IMR-90 (cell line): ENCODE data around the gene MYPOP. TPM values are rescaled to one million over a fixed set of nuclear protein-coding genes. Genes with fewer than 3 reads are reported as not detected.

Experiments used
- ATAC-seq: fragments of 200-7000 bp; cut with Tn5 transposase; 2 replicates; pipeline ENCODE4 v1.9.1; 2020; ENCODE audit warnings: low read depth, mild to moderate bottlenecking, moderate library complexity
- BruUV-seq: library from RNA; stranded (reverse); fragments of 400-500 nt; replicated peaks from 2 replicates; lab custom pipeline; 2021; lab: Mats Ljungman, UMichigan
- CTCF ChIA-PET: fragments of 300-600 bp; formaldehyde crosslinking; extraction: SDS; loops from one replicate; lab custom pipeline; 2021; ENCODE audit warnings: antibody characterized with exemption; lab: Yijun Ruan, JAX
- POLR2A ChIA-PET: fragments of 300-600 bp; sonication (Branson Sonifier 250); formaldehyde crosslinking; loops from one replicate; lab custom pipeline; 2022; ENCODE audit warnings: antibody characterized with exemption; ENCODE audit not compliant: unreplicated experiment; lab: Charles Lee
- DNase-seq: peaks from one replicate; pipeline ENCODE4 v3.0.0; 2013
- H2AFZ ChIP-seq: replicated peaks from 2 replicates; pipeline ENCODE3; 2013; ENCODE audit warnings: low read length, mild to moderate bottlenecking; ENCODE audit not compliant: poor library complexity
- H2AK5ac ChIP-seq: 2 replicates; pipeline ENCODE4 v1.6.1; 2013; ENCODE audit warnings: low read depth, low read length, inconsistent platforms
- H2AK9ac ChIP-seq: replicated peaks from 2 replicates; pipeline ENCODE3; 2013; ENCODE audit warnings: mild to moderate bottlenecking, low read depth, low read length, moderate library complexity; ENCODE audit not compliant: poor library complexity
- H2BK120ac ChIP-seq: 2 replicates; pipeline ENCODE4 v1.6.1; 2013; ENCODE audit warnings: low read depth, low read length, inconsistent platforms
- H2BK15ac ChIP-seq: 3 replicates; pipeline ENCODE4 v1.6.1; 2013; ENCODE audit warnings: low read depth, low read length, inconsistent platforms
- H2BK20ac ChIP-seq: 2 replicates; pipeline ENCODE4 v1.6.1; 2013; ENCODE audit warnings: low read depth, mild to moderate bottlenecking, inconsistent platforms, low read length, moderate library complexity
- H2BK5ac ChIP-seq: 2 replicates; pipeline ENCODE4 v1.6.1; 2013; ENCODE audit warnings: mild to moderate bottlenecking, low read depth, low read length, inconsistent platforms; ENCODE audit not compliant: poor library complexity, severe bottlenecking
- H3K14ac ChIP-seq: replicated peaks from 2 replicates; pipeline ENCODE4 v1.6.1; 2013; ENCODE audit warnings: low read depth, low read length, inconsistent platforms
- H3K18ac ChIP-seq: 2 replicates; pipeline ENCODE4 v1.6.1; 2013; ENCODE audit warnings: low read depth, low read length, control low read depth
- H3K23ac ChIP-seq: 2 replicates; pipeline ENCODE4 v1.6.1; 2013; ENCODE audit warnings: low read depth, low read length, inconsistent platforms
- H3K27ac ChIP-seq: 2 replicates; pipeline ENCODE4 v1.5.1; 2013; ENCODE audit warnings: mild to moderate bottlenecking, control low read depth, low read length; ENCODE audit not compliant: insufficient read depth
- H3K27me3 ChIP-seq: 2 replicates; pipeline ENCODE4 v1.6.1; 2013; ENCODE audit warnings: low read length; ENCODE audit not compliant: control insufficient read depth, insufficient read depth
- H3K36me3 ChIP-seq: 2 replicates; pipeline ENCODE4 v1.6.1; 2013; ENCODE audit warnings: low read length, mixed read lengths; ENCODE audit not compliant: control insufficient read depth, insufficient read depth
- H3K4ac ChIP-seq: 2 replicates; pipeline ENCODE4 v1.6.1; 2013; ENCODE audit warnings: low read depth, low read length, inconsistent platforms
- H3K4me1 ChIP-seq: 2 replicates; pipeline ENCODE4 v1.6.1; 2013; ENCODE audit warnings: low read length, mixed read lengths; ENCODE audit not compliant: control insufficient read depth, insufficient read depth
- H3K4me2 ChIP-seq: 2 replicates; pipeline ENCODE4 v1.6.1; 2013; ENCODE audit warnings: low read depth, mild to moderate bottlenecking, control low read depth, low read length, moderate library complexity
- H3K4me3 ChIP-seq: 2 replicates; pipeline ENCODE4 v1.5.1; 2013; ENCODE audit warnings: low read depth, mild to moderate bottlenecking, control low read depth, low read length, moderate library complexity; ENCODE audit not compliant: insufficient read depth
- H3K56ac ChIP-seq: 2 replicates; pipeline ENCODE4 v1.6.1; 2013; ENCODE audit warnings: low read length, inconsistent platforms; ENCODE audit not compliant: insufficient read depth; ENCODE audit errors: extremely low read depth
- H3K79me1 ChIP-seq, 2 experiments: 2 replicates each; pipeline ENCODE4 v1.6.1; 2013; ENCODE audit warnings: low read length in 2 of 2, inconsistent platforms in 1 of 2, low read depth in 1 of 2
- H3K9ac ChIP-seq: 2 replicates; pipeline ENCODE4 v1.6.1; 2013; ENCODE audit warnings: low read depth, low read length, control low read depth
- H3K9me1 ChIP-seq: 2 replicates; pipeline ENCODE4 v1.6.1; 2013; ENCODE audit warnings: low read length, inconsistent platforms; ENCODE audit not compliant: insufficient read depth
- H3K9me3 ChIP-seq: 2 replicates; pipeline ENCODE4 v1.6.1; 2013; ENCODE audit warnings: low read length; ENCODE audit not compliant: control insufficient read depth, insufficient read depth
- H4K20me1 ChIP-seq: 2 replicates; pipeline ENCODE4 v1.6.1; 2013; ENCODE audit warnings: low read length, inconsistent platforms; ENCODE audit not compliant: insufficient read depth
- H4K5ac ChIP-seq: 2 replicates; pipeline ENCODE4 v1.6.1; 2013; ENCODE audit warnings: mild to moderate bottlenecking, low read depth, low read length, control low read depth
- H4K8ac ChIP-seq, 2 experiments: 2 replicates each; pipeline ENCODE4 v1.6.1; 2013; ENCODE audit warnings: low read depth in 2 of 2, low read length in 2 of 2, control low read depth in 1 of 2, inconsistent platforms in 1 of 2
- H4K91ac ChIP-seq: 2 replicates; pipeline ENCODE4 v1.6.1; 2013; ENCODE audit warnings: low read depth, low read length, inconsistent platforms; ENCODE audit not compliant: insufficient read depth
- CTCF ChIP-seq: conservative IDR thresholded peaks from 2 replicates; pipeline ENCODE4 v1.5.1; 2012; ENCODE audit warnings: mild to moderate bottlenecking, low read depth, low read length, improper control_type of control experiment
- FOS ChIP-seq: fragments of 150-350 bp; IDR thresholded peaks from 2 replicates; pipeline ENCODE4 v1.6.1; 2016; ENCODE audit warnings: low read depth, low read length
- MAZ ChIP-seq: IDR thresholded peaks from 2 replicates; pipeline ENCODE4 v1.6.1; 2012; ENCODE audit warnings: low read depth, mild to moderate bottlenecking, low read length, improper control_type of control experiment, moderate library complexity, borderline replicate concordance
- WGBS, 2 experiments: methylation state at CpG; one replicate each; pipeline versions ENCODE4 v1.1.5 to v1.1.7; 2013; ENCODE audit warnings: missing lambda C conversion rate in 2 of 2; ENCODE audit not compliant: insufficient read length in 1 of 2; ENCODE audit errors: extremely low coverage in 2 of 2; 5-methylcytosine and 5-hydroxymethylcytosine counted together
- dilution Hi-C: fragments of 300-500 bp; cut with HindIII; formaldehyde crosslinking; loops from one replicate; pipeline ENCODE4 v1.14.3; 2018; ENCODE audit warnings: low sequenced_read_pairs; ENCODE audit not compliant: unreplicated experiment
- in situ Hi-C: fragments of 300-500 bp; cut with MboI; formaldehyde crosslinking; loops from 3 replicates; pipeline ENCODE4 v1.14.3; 2019; ENCODE audit warnings: low sequenced_read_pairs, inconsistent platforms, mixed read lengths
- intact Hi-C: fragments of 100-400 bp; cut with micrococcal nuclease; formaldehyde crosslinking; loops from 2 replicates; pipeline ENCODE4 v1.10.0; 2022
- polyA plus RNA-seq, 3 experiments: library from polyadenylated mRNA; depleted of rRNA; stranded (reverse); fragments of >200 nt; gene quantifications; 2 replicates each; pipeline ENCODE4 v1.2.3, GENCODE V29; 2012; ENCODE audit warnings: low replicate concordance in 1 of 3
- total RNA-seq: library from RNA; depleted of rRNA; stranded (reverse); fragments of >200 nt; gene quantifications from 2 replicates; pipeline ENCODE4 v1.2.3, GENCODE V29; 2012

MYPOP gene
- total and polyA plus RNA-seq, 2 of the 4 experiments (the other 2 are of a cell fraction) = 0.36 to 2.8 TPM

- whole genome bisulfite sequencing, 2 experiments = 40% methylated on average over 2 of the region's 17 CpGs; no CpG with 5 or more reads in 1 of the 2 experiments
- dilution Hi-C loops = no loop called here
Measured at GRCh38 chr19:45890877-45891276, 11.5 kb downstream of the MYPOP start.

More at GRCh38 chr19:45890877-45891276, 11.5 kb downstream of the MYPOP start:
- ATAC-seq (no peak), DNase-seq (no peak)
- no peak overlapping the region for H4K8ac ChIP-seq
- H3K4ac ChIP-seq = no peak overlapping the region
- no peak overlapping the region for H3K23ac ChIP-seq
- H3K9me3 ChIP-seq = no peaks in the 10 kb centered on the region
- BruUV-seq = no TSS peak
- H3K27me3 ChIP-seq = no peaks in the 10 kb centered on the region
- no peak overlapping the region for H3K4me3 ChIP-seq
- H2BK120ac ChIP-seq = no peak overlapping the region
- TF ChIP-seq FOS (no peak), MAZ (no peak), CTCF (no peak)
- no peak overlapping the region for H2AK9ac ChIP-seq
- H3K4me2 ChIP-seq = no peak overlapping the region
- no peak overlapping the region for H3K18ac ChIP-seq
- no peak overlapping the region for H2BK20ac ChIP-seq
- H3K9ac ChIP-seq = no peak overlapping the region
- H3K56ac ChIP-seq = no peak overlapping the region
- H3K27ac ChIP-seq = no peak overlapping the region
- H3K14ac ChIP-seq = no peak overlapping the region
- H3K36me3 ChIP-seq = peaks cover 11% of the 10 kb centered on the region; the same call in 1 of the 2 replicates
- peaks cover 0 to 7% of the 10 kb centered on the region in 2 experiments; a peak in 2 of 4 replicates for H3K79me1 ChIP-seq
- in situ Hi-C loops (no loop called here), intact Hi-C loops (no loop called here)
- H4K91ac ChIP-seq = no peak overlapping the region
- H2BK15ac ChIP-seq = no peak overlapping the region
- H4K5ac ChIP-seq = no peak overlapping the region
- no peak overlapping the region for H2AFZ ChIP-seq
- ChIA-PET CTCF (no interaction called here), POLR2A (no interaction called here)
- H3K4me1 ChIP-seq = 0 out of 2 replicates have a peak, but pooled peaks cover 3% of the 10 kb centered on the region
- H4K20me1 ChIP-seq = no peaks in the 10 kb centered on the region
- H2AK5ac ChIP-seq = no peak overlapping the region
- no peak overlapping the region for H2BK5ac ChIP-seq
- peaks cover 6% of the 10 kb centered on the region; the same call in 1 of the 2 replicates for H3K9me1 ChIP-seq
